Right lobe of liver (tissue), 4 donors: Measurements from ENCODE around the gene ATOSA.

Experiments
- CTCF ChIP-seq, 4 donors: fragments of 200-600 bp in 3 of 4; fragments of 450-650 bp in 1 of 4; IDR thresholded peaks; one replicate each; pipeline versions ENCODE4 v1.5.1 to v1.8.0; 2016 to 2022; ENCODE audit warnings: antibody characterized with exemption in 4 of 4, mild to moderate bottlenecking in 2 of 4
- POLR2A ChIP-seq: fragments of 450-650 bp; IDR thresholded peaks from one replicate; pipeline ENCODE4 v1.6.1; 2017; ENCODE audit warnings: antibody characterized with exemption, mild to moderate bottlenecking
- donor health status: DM: no; HTN: no; CAD: no.
- donor health status: DM: no; HTN: no; CAD: no.
- donor health status: DM: no; HTN: yes; CAD: no.

DNA sequence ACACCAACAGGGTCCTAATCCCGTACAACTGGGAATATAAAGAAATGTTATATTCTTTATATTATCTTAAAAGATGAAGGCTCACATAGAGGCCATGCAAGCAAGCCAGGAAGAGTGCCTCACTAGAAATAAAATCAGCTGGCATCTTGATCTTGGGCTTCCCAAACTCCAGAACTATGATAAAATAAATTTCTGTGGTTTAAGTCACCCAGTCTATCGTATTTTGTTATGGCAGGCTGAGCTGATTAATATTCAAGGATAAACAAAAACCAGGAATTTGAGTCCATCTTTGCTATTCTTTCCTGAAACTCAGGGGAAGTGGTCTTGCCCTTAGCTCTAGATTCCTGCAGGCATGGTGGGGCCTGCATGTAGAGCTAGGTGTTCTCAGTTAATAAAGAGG lies 42.7 kb downstream of the ATOSA start:
- TF ChIP-seq CTCF (IDR thresholded peaks at IDR 0.05) (no peak), POLR2A (no peak)
